Thoracic aorta (tissue), 2 donors: ENCODE results near the gene INPP4B. TPM values are rescaled to one million over a fixed set of nuclear protein-coding genes. Genes with fewer than 3 reads are reported as not detected.

Experiments
- ATAC-seq: fragments of 150-250 bp; one replicate; pipeline ENCODE4 v1.8.0; 2017; ENCODE audit warnings: low read depth; ENCODE audit not compliant: insufficient number of reproducible peaks, low FRiP score
- DNase-seq: peaks from one replicate; pipeline ENCODE4 v3.0.0-alpha.2; 2020; ENCODE audit warnings: low spot score
- H3K27ac ChIP-seq, 2 donors: fragments of 200-600 bp; sonication (generic); 1 replicate in 1 of 2; 2 replicates in 1 of 2; pipeline ENCODE4 v1.5.1; 2016; ENCODE audit warnings: mild to moderate bottlenecking in 2 of 2, moderate library complexity in 2 of 2
- H3K27me3 ChIP-seq: fragments of 200-600 bp; sonication (generic); replicated peaks from 2 replicates; pipeline ENCODE4 v1.6.0; 2016; ENCODE audit warnings: mild to moderate bottlenecking; ENCODE audit not compliant: insufficient read depth
- H3K36me3 ChIP-seq: fragments of 200-600 bp; sonication (generic); one replicate; pipeline ENCODE4 v1.5.1; 2016
- H3K4me1 ChIP-seq, 2 donors: fragments of 200-600 bp; sonication (generic); 1 replicate in 1 of 2; 2 replicates in 1 of 2; pipeline versions ENCODE4 v1.5.1 to v1.6.0; 2016; ENCODE audit warnings: low read depth in 2 of 2, mild to moderate bottlenecking in 1 of 2; ENCODE audit not compliant: control insufficient read depth in 1 of 2
- H3K4me3 ChIP-seq: fragments of 200-600 bp; sonication (generic); 2 replicates; pipeline ENCODE4 v1.5.1; 2016; ENCODE audit warnings: mild to moderate bottlenecking
- H3K9me3 ChIP-seq: fragments of 200-600 bp; sonication (generic); 2 replicates; pipeline ENCODE4 v1.5.1; 2016
- total RNA-seq, 2 donors: library from RNA; depleted of rRNA; stranded (reverse); fragments of >200 nt; gene quantifications; one replicate each; pipeline versions ENCODE4 v1.1.0 to v1.2.3, GENCODE V29; 2016
- TF ChIP-seq, protein P1 (sequence below): fragments of 200-600 bp; sonication (generic); IDR thresholded peaks from one replicate; pipeline ENCODE4 v1.5.1; 2019; ENCODE audit warnings: antibody characterized with exemption

INPP4B gene
- total RNA-seq, 2 donors from 2014 or later, result 21.1 to 30.4 TPM

GRCh38 chr4:142292231-142292630 is 553.9 kb downstream of the INPP4B start:
- Histone ChIP-seq H3K9me3 (no peaks in the 10 kb centered on the region), H3K4me3 (no peak overlapping the region), H3K27ac (no peak overlapping the region), H3K27me3 (no peaks in the 10 kb centered on the region), H3K36me3 (no peaks in the 10 kb centered on the region), H3K4me1 (peaks cover 0 to 7% of the 10 kb centered on the region in 2 donors)
- DNase-seq (no peak), ATAC-seq (no peak)
- TF ChIP-seq, protein P1, sequence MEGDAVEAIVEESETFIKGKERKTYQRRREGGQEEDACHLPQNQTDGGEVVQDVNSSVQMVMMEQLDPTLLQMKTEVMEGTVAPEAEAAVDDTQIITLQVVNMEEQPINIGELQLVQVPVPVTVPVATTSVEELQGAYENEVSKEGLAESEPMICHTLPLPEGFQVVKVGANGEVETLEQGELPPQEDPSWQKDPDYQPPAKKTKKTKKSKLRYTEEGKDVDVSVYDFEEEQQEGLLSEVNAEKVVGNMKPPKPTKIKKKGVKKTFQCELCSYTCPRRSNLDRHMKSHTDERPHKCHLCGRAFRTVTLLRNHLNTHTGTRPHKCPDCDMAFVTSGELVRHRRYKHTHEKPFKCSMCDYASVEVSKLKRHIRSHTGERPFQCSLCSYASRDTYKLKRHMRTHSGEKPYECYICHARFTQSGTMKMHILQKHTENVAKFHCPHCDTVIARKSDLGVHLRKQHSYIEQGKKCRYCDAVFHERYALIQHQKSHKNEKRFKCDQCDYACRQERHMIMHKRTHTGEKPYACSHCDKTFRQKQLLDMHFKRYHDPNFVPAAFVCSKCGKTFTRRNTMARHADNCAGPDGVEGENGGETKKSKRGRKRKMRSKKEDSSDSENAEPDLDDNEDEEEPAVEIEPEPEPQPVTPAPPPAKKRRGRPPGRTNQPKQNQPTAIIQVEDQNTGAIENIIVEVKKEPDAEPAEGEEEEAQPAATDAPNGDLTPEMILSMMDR, result no peak

- Histone ChIP-seq H3K27ac (no peak overlapping the region), H3K4me3 (no peak overlapping the region), H3K36me3 (no peaks in the 10 kb centered on the region), H3K27me3 (no peaks in the 10 kb centered on the region), H3K9me3 (no peaks in the 10 kb centered on the region), H3K4me1 (peaks cover 0 to 7% of the 10 kb centered on the region in 2 donors)
- DNase-seq (no peak), ATAC-seq (no peak)
- TF ChIP-seq, protein P1, result no peak
Measured at GRCh38 chr4:142291299-142292050, 554.6 kb downstream of the INPP4B start.

- ATAC-seq, result no peak
- Histone ChIP-seq H3K27ac (no peak overlapping the region), H3K4me3 (no peak overlapping the region), H3K4me1 (peaks cover 0 to 6% of the 10 kb centered on the region in 2 donors), H3K9me3 (no peaks in the 10 kb centered on the region), H3K27me3 (no peaks in the 10 kb centered on the region), H3K36me3 (no peaks in the 10 kb centered on the region)
- TF ChIP-seq, protein P1, result no peak
- no peak for DNase-seq
Measured at GRCh38 chr4:142287371-142287770, 558.7 kb downstream of the INPP4B start.

GRCh38 chr4:142285222-142285583 is 560.9 kb downstream of the INPP4B start:
- TF ChIP-seq, protein P1, result no peak
- H3K36me3 ChIP-seq, result no peaks in the 10 kb centered on the region
- no peak overlapping the region for H3K4me3 ChIP-seq
- no peaks in the 10 kb centered on the region for H3K27me3 ChIP-seq
- no peaks in the 10 kb centered on the region for H3K4me1 ChIP-seq
- ATAC-seq, result no peak
- no peak for DNase-seq
- no peak overlapping the region for H3K27ac ChIP-seq
- no peaks in the 10 kb centered on the region for H3K9me3 ChIP-seq

GRCh38 chr4:142284402-142285221 is 561.5 kb downstream of the INPP4B start:
- ATAC-seq (no peak), DNase-seq (no peak)
- TF ChIP-seq, protein P1, result no peak
- Histone ChIP-seq H3K4me3 (no peak overlapping the region), H3K27me3 (no peaks in the 10 kb centered on the region), H3K4me1 (no peaks in the 10 kb centered on the region), H3K27ac (no peak overlapping the region), H3K9me3 (no peaks in the 10 kb centered on the region), H3K36me3 (no peaks in the 10 kb centered on the region)
